Measurements from ENCODE around the gene UBE2F.

Gene UBE2F

GRCh38 chr2:238042090-238042489 is 75.3 kb downstream of the UBE2F start:
- no peak for TF ChIP-seq BHLHE40 (IDR thresholded peaks at IDR 0.05; ENCODE audit: borderline replicate concordance)
- no peak for TF ChIP-seq ELF4 (IDR thresholded peaks at IDR 0.05)
- no peak for TF ChIP-seq FOXK2 (IDR thresholded peaks at IDR 0.05)
- TF ChIP-seq CTBP1 (IDR thresholded peaks at IDR 0.05; ENCODE audit: borderline replicate concordance), result no peak
- TF ChIP-seq ARNT (IDR thresholded peaks at IDR 0.05), result no peak
- TF ChIP-seq LEF1 (IDR thresholded peaks at IDR 0.05; ENCODE audit: borderline replicate concordance), result no peak
- TF ChIP-seq PKNOX1 (IDR thresholded peaks at IDR 0.05), result no peak
- POLR2A ChIA-PET, result interaction anchor here (1.4 kb wide), 1 partner anchor 15 kb away, joined by 3 read pairs; no protein-coding TSS in a partner anchor
- CTCF ChIA-PET, result no interaction called here
- no peak for DNase-seq (ENCODE audit: extremely low spot score)

GRCh38 chr2:238042849-238043584 is 76.2 kb downstream of the UBE2F start:
- POLR2A ChIA-PET, result interaction anchor here (0.8 to 1.4 kb wide), 2 partner anchors 14 kb away, joined by 3 read pairs; no protein-coding TSS in a partner anchor

GRCh38 chr2:238043851-238044250 is 77.0 kb downstream of the UBE2F start:
- no peak for TF ChIP-seq PKNOX1 (IDR thresholded peaks at IDR 0.05)
- TF ChIP-seq TARDBP (IDR thresholded peaks at IDR 0.05), result no peak
- TF ChIP-seq CTBP1 (IDR thresholded peaks at IDR 0.05; ENCODE audit: borderline replicate concordance), result no peak
- TF ChIP-seq NFRKB (IDR thresholded peaks at IDR 0.05), result no peak
- CTCF ChIA-PET, result no interaction called here
- POLR2A ChIA-PET, result interaction anchor here (0.8 kb wide), 1 partner anchor 13 kb away, joined by 3 read pairs; no protein-coding TSS in a partner anchor
- DNase-seq (ENCODE audit: extremely low spot score), result no peak

More at GRCh38 chr2:238042849-238043584, 76.2 kb downstream of the UBE2F start:
- no peak for DNase-seq (ENCODE audit: extremely low spot score)
- TF ChIP-seq TARDBP (IDR thresholded peaks at IDR 0.05) (no peak), LEF1 (IDR thresholded peaks at IDR 0.05; ENCODE audit: borderline replicate concordance) (no peak), PKNOX1 (IDR thresholded peaks at IDR 0.05) (no peak), FOXK2 (IDR thresholded peaks at IDR 0.05) (no peak), L3MBTL2 (conservative IDR thresholded peaks at IDR 0.05) (no peak), FOXM1 (IDR thresholded peaks at IDR 0.05; ENCODE audit: borderline replicate concordance) (no peak), SUZ12 (IDR thresholded peaks at IDR 0.05) (no peak), SP1 (IDR thresholded peaks at IDR 0.05) (no peak)
- CTCF ChIA-PET, result no interaction called here

- TF ChIP-seq SUZ12 (IDR thresholded peaks at IDR 0.05), result no peak
- no peak for TF ChIP-seq PKNOX1 (IDR thresholded peaks at IDR 0.05)
- TF ChIP-seq ZNF384 (IDR thresholded peaks at IDR 0.05), result no peak
- no peak for TF ChIP-seq FOXK2 (IDR thresholded peaks at IDR 0.05)
- no peak for TF ChIP-seq HDGF (IDR thresholded peaks at IDR 0.05; ENCODE audit: borderline replicate concordance)
- no peak for TF ChIP-seq ARNT (IDR thresholded peaks at IDR 0.05)
- TF ChIP-seq BHLHE40 (IDR thresholded peaks at IDR 0.05; ENCODE audit: borderline replicate concordance), result no peak
- no peak for TF ChIP-seq TARDBP (IDR thresholded peaks at IDR 0.05)
- no peak for TF ChIP-seq CTBP1 (IDR thresholded peaks at IDR 0.05; ENCODE audit: borderline replicate concordance)
- no peak for TF ChIP-seq NFRKB (IDR thresholded peaks at IDR 0.05)
- no peak for TF ChIP-seq L3MBTL2 (conservative IDR thresholded peaks at IDR 0.05)
- no peak for TF ChIP-seq LEF1 (IDR thresholded peaks at IDR 0.05; ENCODE audit: borderline replicate concordance)
- TF ChIP-seq FOXM1 (IDR thresholded peaks at IDR 0.05; ENCODE audit: borderline replicate concordance), result no peak
- TF ChIP-seq FOXA1 (IDR thresholded peaks at IDR 0.05), result no peak
- TF ChIP-seq ELF4 (IDR thresholded peaks at IDR 0.05), result no peak
- no peak for TF ChIP-seq SP1 (IDR thresholded peaks at IDR 0.05)
- CTCF ChIA-PET, result no interaction called here
- no peak for DNase-seq (ENCODE audit: extremely low spot score)
- POLR2A ChIA-PET, result no interaction called here
Observed at GRCh38 chr2:238045575-238045974, 78.8 kb downstream of the UBE2F start.

GRCh38 chr2:238046725-238047270 is 80.0 kb downstream of the UBE2F start:
- ChIA-PET CTCF (no interaction called here), POLR2A (no interaction called here)
- DNase-seq (ENCODE audit: extremely low spot score), result no peak
- TF ChIP-seq SP1 (IDR thresholded peaks at IDR 0.05), result no peak
- TF ChIP-seq ARNT (IDR thresholded peaks at IDR 0.05), result no peak
- TF ChIP-seq FOXM1 (IDR thresholded peaks at IDR 0.05; ENCODE audit: borderline replicate concordance), result no peak
- no peak for TF ChIP-seq TARDBP (IDR thresholded peaks at IDR 0.05)
- no peak for TF ChIP-seq FOXA1 (IDR thresholded peaks at IDR 0.05)
- no peak for TF ChIP-seq NFRKB (IDR thresholded peaks at IDR 0.05)
- TF ChIP-seq ELF4 (IDR thresholded peaks at IDR 0.05), result no peak
- no peak for TF ChIP-seq ZNF384 (IDR thresholded peaks at IDR 0.05)
- no peak for TF ChIP-seq SUZ12 (IDR thresholded peaks at IDR 0.05)
- TF ChIP-seq LEF1 (IDR thresholded peaks at IDR 0.05; ENCODE audit: borderline replicate concordance), result no peak
- TF ChIP-seq CTBP1 (IDR thresholded peaks at IDR 0.05; ENCODE audit: borderline replicate concordance), result no peak
- no peak for TF ChIP-seq PKNOX1 (IDR thresholded peaks at IDR 0.05)
